PC-3 (cell line): ENCODE data around the gene SNX32.

Source experiments
- EZH2 ChIP-seq: fragments of 300-600 bp; sonication (generic); IDR thresholded peaks from one replicate; pipeline ENCODE4 v1.6.1; 2017; ENCODE audit warnings: antibody characterized with exemption, mild to moderate bottlenecking, low read length; ENCODE audit not compliant: unreplicated experiment
- EZH2phosphoT487 ChIP-seq: fragments of 300-600 bp; sonication (generic); IDR thresholded peaks from 2 replicates; pipeline ENCODE4 v1.6.1; 2018; ENCODE audit warnings: mild to moderate bottlenecking, antibody characterized with exemption, low read length, borderline replicate concordance
- TF ChIP-seq, protein P1 (sequence below): fragments of 300-600 bp; sonication (generic); conservative IDR thresholded peaks from 2 replicates; pipeline ENCODE4 v1.5.1; 2017; ENCODE audit warnings: antibody characterized with exemption, low read depth, mild to moderate bottlenecking, low read length

DNA sequence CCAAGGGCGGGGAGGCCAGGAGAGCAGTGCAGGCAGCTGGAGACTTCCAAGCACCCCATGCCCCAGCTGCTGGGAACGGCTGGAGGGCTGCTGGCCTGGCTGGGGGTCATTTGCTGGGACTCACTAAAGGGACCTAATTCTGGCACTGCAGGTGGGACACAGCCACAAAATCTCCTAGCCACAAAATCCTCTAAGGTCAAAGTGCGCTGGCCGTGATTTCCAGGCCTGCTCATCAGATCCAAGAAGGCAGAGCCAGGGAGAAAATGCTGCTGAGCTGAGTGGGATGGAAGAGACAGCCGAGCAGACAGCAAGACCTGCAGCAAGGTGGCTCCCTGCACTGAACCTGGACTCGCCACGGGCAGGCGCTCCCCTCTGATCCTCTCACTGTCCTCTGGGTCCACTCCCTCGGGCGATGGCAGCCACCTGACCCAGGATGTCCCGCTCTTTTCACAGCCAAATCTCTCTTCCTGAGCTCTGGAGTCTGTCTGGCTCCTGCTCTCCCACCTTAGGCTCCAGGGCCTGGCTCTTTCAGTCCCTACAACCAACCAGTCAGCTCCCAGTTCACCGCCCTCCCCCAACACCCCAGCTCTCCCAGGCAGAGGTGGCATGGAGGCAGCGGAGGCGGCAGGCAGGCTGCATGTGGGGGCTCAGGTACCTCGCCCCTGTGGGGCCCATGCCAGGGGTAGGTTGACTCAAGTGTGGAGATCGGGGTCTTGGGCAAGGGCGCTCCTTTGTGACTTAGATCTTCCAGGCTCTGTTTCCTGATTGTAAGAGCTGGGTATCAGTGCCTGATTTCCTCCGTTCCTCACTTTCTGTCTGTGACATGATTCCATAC, 32.4 kb upstream of the SNX32 start:
- TF ChIP-seq, protein P1, sequence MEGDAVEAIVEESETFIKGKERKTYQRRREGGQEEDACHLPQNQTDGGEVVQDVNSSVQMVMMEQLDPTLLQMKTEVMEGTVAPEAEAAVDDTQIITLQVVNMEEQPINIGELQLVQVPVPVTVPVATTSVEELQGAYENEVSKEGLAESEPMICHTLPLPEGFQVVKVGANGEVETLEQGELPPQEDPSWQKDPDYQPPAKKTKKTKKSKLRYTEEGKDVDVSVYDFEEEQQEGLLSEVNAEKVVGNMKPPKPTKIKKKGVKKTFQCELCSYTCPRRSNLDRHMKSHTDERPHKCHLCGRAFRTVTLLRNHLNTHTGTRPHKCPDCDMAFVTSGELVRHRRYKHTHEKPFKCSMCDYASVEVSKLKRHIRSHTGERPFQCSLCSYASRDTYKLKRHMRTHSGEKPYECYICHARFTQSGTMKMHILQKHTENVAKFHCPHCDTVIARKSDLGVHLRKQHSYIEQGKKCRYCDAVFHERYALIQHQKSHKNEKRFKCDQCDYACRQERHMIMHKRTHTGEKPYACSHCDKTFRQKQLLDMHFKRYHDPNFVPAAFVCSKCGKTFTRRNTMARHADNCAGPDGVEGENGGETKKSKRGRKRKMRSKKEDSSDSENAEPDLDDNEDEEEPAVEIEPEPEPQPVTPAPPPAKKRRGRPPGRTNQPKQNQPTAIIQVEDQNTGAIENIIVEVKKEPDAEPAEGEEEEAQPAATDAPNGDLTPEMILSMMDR = no peak
- TF ChIP-seq EZH2 (no peak), EZH2phosphoT487 (no peak)
